ENCODE measurements around the gene YWHAE. TPM values are rescaled to one million over a fixed set of nuclear protein-coding genes. Genes with fewer than 3 reads are reported as not detected.

Gene YWHAE
- total and polyA plus RNA-seq, 2 donors (not counting 1 experiment from before 2014, with no cell fraction given), result 364 to 1,742 TPM

DNA sequence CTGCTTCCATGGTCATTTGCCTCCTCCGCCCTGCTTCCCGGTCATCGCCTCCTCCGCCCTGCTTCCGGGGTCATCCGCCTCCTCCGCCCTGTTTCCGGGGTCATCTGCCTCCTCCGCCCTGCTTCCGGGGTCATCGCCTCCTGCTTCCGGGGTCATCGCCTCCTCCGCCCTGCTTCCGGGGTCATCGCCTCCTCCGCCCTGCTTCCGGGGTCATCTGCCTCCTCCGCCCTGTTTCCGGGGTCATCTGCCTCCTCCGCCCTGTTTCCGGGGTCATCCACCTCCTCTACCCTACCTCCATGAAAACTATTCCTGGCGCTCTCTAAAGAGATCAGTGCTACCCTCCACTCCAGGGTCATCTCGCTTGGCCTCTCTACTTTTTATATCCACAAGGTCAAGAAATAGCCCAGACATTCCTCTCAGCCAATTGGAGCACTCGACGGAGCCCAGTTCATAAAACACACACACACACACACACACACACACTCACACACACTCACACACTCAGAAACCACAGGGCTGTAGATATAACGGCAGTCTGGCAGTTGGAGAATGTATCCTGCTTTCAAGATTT, 75.7 kb downstream of the YWHAE start:
- H3K27ac ChIP-seq (ENCODE audit: insufficient read depth, low read length), result no peak overlapping the region
- H3K4me1 ChIP-seq (ENCODE audit: control insufficient read depth, extremely low read depth, insufficient read depth, low read length), result no peaks in the 10 kb centered on the region
- H4K20me1 ChIP-seq (ENCODE audit: control insufficient read depth, extremely low read depth, insufficient read depth, low read length), result no peaks in the 10 kb centered on the region
- H3K9ac ChIP-seq (ENCODE audit: insufficient read depth, low read length), result no peak overlapping the region
- H3K79me2 ChIP-seq (ENCODE audit: control insufficient read depth, insufficient read depth, low read length), result no peaks in the 10 kb centered on the region
- no peak overlapping the region for H2AFZ ChIP-seq (ENCODE audit: low read length)
- peaks cover under 1% of the 10 kb centered on the region for H3K27me3 ChIP-seq (ENCODE audit: control insufficient read depth, insufficient read depth, low read length)
- no peaks in the 10 kb centered on the region for H3K9me3 ChIP-seq (ENCODE audit: control insufficient read depth, insufficient read depth, low read depth, low read length)
- TF ChIP-seq, protein P1, sequence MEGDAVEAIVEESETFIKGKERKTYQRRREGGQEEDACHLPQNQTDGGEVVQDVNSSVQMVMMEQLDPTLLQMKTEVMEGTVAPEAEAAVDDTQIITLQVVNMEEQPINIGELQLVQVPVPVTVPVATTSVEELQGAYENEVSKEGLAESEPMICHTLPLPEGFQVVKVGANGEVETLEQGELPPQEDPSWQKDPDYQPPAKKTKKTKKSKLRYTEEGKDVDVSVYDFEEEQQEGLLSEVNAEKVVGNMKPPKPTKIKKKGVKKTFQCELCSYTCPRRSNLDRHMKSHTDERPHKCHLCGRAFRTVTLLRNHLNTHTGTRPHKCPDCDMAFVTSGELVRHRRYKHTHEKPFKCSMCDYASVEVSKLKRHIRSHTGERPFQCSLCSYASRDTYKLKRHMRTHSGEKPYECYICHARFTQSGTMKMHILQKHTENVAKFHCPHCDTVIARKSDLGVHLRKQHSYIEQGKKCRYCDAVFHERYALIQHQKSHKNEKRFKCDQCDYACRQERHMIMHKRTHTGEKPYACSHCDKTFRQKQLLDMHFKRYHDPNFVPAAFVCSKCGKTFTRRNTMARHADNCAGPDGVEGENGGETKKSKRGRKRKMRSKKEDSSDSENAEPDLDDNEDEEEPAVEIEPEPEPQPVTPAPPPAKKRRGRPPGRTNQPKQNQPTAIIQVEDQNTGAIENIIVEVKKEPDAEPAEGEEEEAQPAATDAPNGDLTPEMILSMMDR (conservative IDR thresholded peaks at IDR 0.05 in 1 of 2, IDR thresholded peaks at IDR 0.05 in 1 of 2; ENCODE audit: low read depth in 1 of 2, low read length in 2 of 2), result no peak
- no peak for TF ChIP-seq EZH2 (IDR thresholded peaks at IDR 0.05; ENCODE audit: low read length, missing control alignments)
- no peak for DNase-seq (ENCODE audit: low read depth in 2 of 2)
- no peaks in the 10 kb centered on the region for H3K36me3 ChIP-seq (ENCODE audit: control insufficient read depth, insufficient read depth, low read length)
- H3K4me2 ChIP-seq (ENCODE audit: extremely low read depth, insufficient read depth, low read length), result no peak overlapping the region
- no peak overlapping the region for H3K4me3 ChIP-seq (replicated peaks in 1 of 4; ENCODE audit: control extremely low read depth in 1 of 4, insufficient read depth in 1 of 4, low read depth in 3 of 4, low read length in 4 of 4)

- Histone ChIP-seq H3K4me1 (ENCODE audit: control insufficient read depth, extremely low read depth, insufficient read depth, low read length) (no peaks in the 10 kb centered on the region), H4K20me1 (ENCODE audit: control insufficient read depth, extremely low read depth, insufficient read depth, low read length) (no peaks in the 10 kb centered on the region), H3K9ac (ENCODE audit: insufficient read depth, low read length) (no peak overlapping the region), H2AFZ (ENCODE audit: low read length) (no peak overlapping the region), H3K79me2 (ENCODE audit: control insufficient read depth, insufficient read depth, low read length) (no peaks in the 10 kb centered on the region), H3K36me3 (ENCODE audit: control insufficient read depth, insufficient read depth, low read length) (no peaks in the 10 kb centered on the region), H3K27me3 (ENCODE audit: control insufficient read depth, insufficient read depth, low read length) (no peaks in the 10 kb centered on the region), H3K4me2 (ENCODE audit: extremely low read depth, insufficient read depth, low read length) (no peak overlapping the region), H3K4me3 (replicated peaks in 1 of 4; ENCODE audit: control extremely low read depth in 1 of 4, insufficient read depth in 1 of 4, low read depth in 3 of 4, low read length in 4 of 4) (no peak overlapping the region), H3K9me3 (ENCODE audit: control insufficient read depth, insufficient read depth, low read depth, low read length) (no peaks in the 10 kb centered on the region), H3K27ac (ENCODE audit: insufficient read depth, low read length) (no peak overlapping the region)
- no peak for DNase-seq (ENCODE audit: low read depth in 2 of 2)
- TF ChIP-seq, protein P1 (conservative IDR thresholded peaks at IDR 0.05 in 1 of 2, IDR thresholded peaks at IDR 0.05 in 1 of 2; ENCODE audit: low read depth in 1 of 2, low read length in 2 of 2), result no peak
- TF ChIP-seq EZH2 (IDR thresholded peaks at IDR 0.05; ENCODE audit: low read length, missing control alignments), result no peak
Observed at GRCh38 chr17:1323336-1323735, 76.7 kb downstream of the YWHAE start.

- no peaks in the 10 kb centered on the region for H3K27me3 ChIP-seq (ENCODE audit: control insufficient read depth, insufficient read depth, low read length)
- no peak overlapping the region for H2AFZ ChIP-seq (ENCODE audit: low read length)
- no peaks in the 10 kb centered on the region for H3K36me3 ChIP-seq (ENCODE audit: control insufficient read depth, insufficient read depth, low read length)
- no peak overlapping the region for H3K27ac ChIP-seq (ENCODE audit: insufficient read depth, low read length)
- no peak for DNase-seq (ENCODE audit: low read depth in 2 of 2)
- no peaks in the 10 kb centered on the region for H3K4me1 ChIP-seq (ENCODE audit: control insufficient read depth, extremely low read depth, insufficient read depth, low read length)
- no peak overlapping the region for H3K4me2 ChIP-seq (ENCODE audit: extremely low read depth, insufficient read depth, low read length)
- no peaks in the 10 kb centered on the region for H3K9me3 ChIP-seq (ENCODE audit: control insufficient read depth, insufficient read depth, low read depth, low read length)
- no peaks in the 10 kb centered on the region for H3K79me2 ChIP-seq (ENCODE audit: control insufficient read depth, insufficient read depth, low read length)
- H4K20me1 ChIP-seq (ENCODE audit: control insufficient read depth, extremely low read depth, insufficient read depth, low read length), result no peaks in the 10 kb centered on the region
- TF ChIP-seq, protein P1 (conservative IDR thresholded peaks at IDR 0.05 in 1 of 2, IDR thresholded peaks at IDR 0.05 in 1 of 2; ENCODE audit: low read depth in 1 of 2, low read length in 2 of 2), result no peak
- TF ChIP-seq EZH2 (IDR thresholded peaks at IDR 0.05; ENCODE audit: low read length, missing control alignments), result no peak
- H3K9ac ChIP-seq (ENCODE audit: insufficient read depth, low read length), result no peak overlapping the region
- H3K4me3 ChIP-seq (replicated peaks in 1 of 4; ENCODE audit: control extremely low read depth in 1 of 4, insufficient read depth in 1 of 4, low read depth in 3 of 4, low read length in 4 of 4), result no peak overlapping the region
Observed at GRCh38 chr17:1322480-1322879, 77.5 kb downstream of the YWHAE start.
